Stimulated activated CD8-positive, alpha-beta memory T cell treated with anti-CD3 and anti-CD28 coated beads, Interleukin-4, amount 100 ng/mL, for 4 hours (primary cell): ENCODE data around the gene LAPTM4A.

Experiments
- DNase-seq, 2 donors: peaks; one replicate each; pipeline ENCODE4 v3.0.0-alpha.2; 2020; ENCODE audit warnings: low read depth in 2 of 2, low spot score in 1 of 2

LAPTM4A gene

GRCh38 chr2:19989342-19989666, 62.1 kb downstream of the LAPTM4A start:
- no peak for DNase-seq

GRCh38 chr2:19988600-19988999, 62.8 kb downstream of the LAPTM4A start:
- DNase-seq = no peak

GRCh38 chr2:19987936-19988335, 63.5 kb downstream of the LAPTM4A start:
- no peak for DNase-seq
